Skin epidermis (tissue), 12 donors: ENCODE results near the gene ODAD4.
A peak's percentile ranks its signal among the peaks of the same experiment; 100 is the strongest.

Experiments used
- H3K27ac ChIP-seq, 21 experiments: fragments of 200-600 bp; sonication (generic) in 11 of 21; one replicate each; pipeline ENCODE4 v1.5.0; 2020; ENCODE audit warnings: mild to moderate bottlenecking in 3 of 21, inconsistent platforms in 2 of 21, moderate library complexity in 2 of 21
- H3K4me3 ChIP-seq, 7 experiments: fragments of 200-600 bp; sonication (generic) in 2 of 7; one replicate each; pipeline ENCODE4 v1.5.0; 2020; ENCODE audit warnings: inconsistent platforms in 2 of 7, mild to moderate bottlenecking in 2 of 7, moderate library complexity in 1 of 7

The ODAD4 gene

GRCh38 chr17:41966463-41967140 is 36.2 kb downstream of the ODAD4 start, which contains the start of gene CNP:
TSS of gene CNP (plus strand) at chr17:41966795. CDS start at chr17:41966885, 90 bp downstream.
- H3K4me3 ChIP-seq: peak within 1 kb of the TSS; percentile 65 to 92 (median 89)
- peak within 1 kb of the TSS; percentile 70 to 97 (median 93) for H3K27ac ChIP-seq

GRCh38 chr17:41967141-41967920 is 36.9 kb downstream of the ODAD4 start:
- Histone ChIP-seq H3K27ac (peak overlapping the region; percentile 70 to 97 (median 93)), H3K4me3 (peak overlapping the region; percentile 65 to 92 (median 89))

- peak overlapping the region in 5 of 7 experiments; percentile 65 to 92 (median 81) for H3K4me3 ChIP-seq
- peak overlapping the region in 18 of 21 experiments; percentile 79 to 97 (median 94) for H3K27ac ChIP-seq
Measured at GRCh38 chr17:41967921-41968578, 37.6 kb downstream of the ODAD4 start.

GRCh38 chr17:41968676-41969075 is 38.3 kb downstream of the ODAD4 start:
- peak overlapping the region in 3 of 21 experiments; percentile 17 to 95 (median 23) for H3K27ac ChIP-seq

GRCh38 chr17:41970901-41971331 is 40.5 kb downstream of the ODAD4 start:
- Histone ChIP-seq H3K4me3 (no peak overlapping the region), H3K27ac (peak overlapping the region in 1 of 21 experiments; percentile 5)

More at GRCh38 chr17:41968676-41969075, 38.3 kb downstream of the ODAD4 start:
- peak overlapping the region in 1 of 7 experiments; percentile 81 for H3K4me3 ChIP-seq

- peak overlapping the region in 2 of 21 experiments; percentile 55 to 61 for H3K27ac ChIP-seq
Measured at GRCh38 chr17:41971721-41972523, 41.5 kb downstream of the ODAD4 start.

GRCh38 chr17:41972571-41973407 is 42.4 kb downstream of the ODAD4 start:
- no peak overlapping the region for H3K4me3 ChIP-seq

More at GRCh38 chr17:41971721-41972523, 41.5 kb downstream of the ODAD4 start:
- no peak overlapping the region for H3K4me3 ChIP-seq

GRCh38 chr17:41973408-41973811 is 43.0 kb downstream of the ODAD4 start:
- no peak overlapping the region for H3K4me3 ChIP-seq
- H3K27ac ChIP-seq: peak overlapping the region in 7 of 21 experiments; percentile 10 to 61 (median 32)

More at GRCh38 chr17:41972571-41973407, 42.4 kb downstream of the ODAD4 start:
- H3K27ac ChIP-seq: peak overlapping the region in 9 of 21 experiments; percentile 10 to 61 (median 31)

- Histone ChIP-seq H3K27ac (peak overlapping the region in 3 of 21 experiments; percentile 8 to 67 (median 49)), H3K4me3 (no peak overlapping the region)
Measured at GRCh38 chr17:41974031-41974430, 43.6 kb downstream of the ODAD4 start.

- Histone ChIP-seq H3K27ac (peak overlapping the region in 7 of 21 experiments; percentile 14 to 76 (median 56)), H3K4me3 (no peak overlapping the region)
Measured at GRCh38 chr17:41974658-41975057, 44.2 kb downstream of the ODAD4 start.

- H3K4me3 ChIP-seq: no peak overlapping the region
- peak overlapping the region in 17 of 21 experiments; percentile 22 to 77 (median 56) for H3K27ac ChIP-seq
Measured at GRCh38 chr17:41975099-41976083, 45.0 kb downstream of the ODAD4 start.

- H3K27ac ChIP-seq: peak overlapping the region in 18 of 21 experiments; percentile 22 to 77 (median 55)
Measured at GRCh38 chr17:41976142-41976768, 45.8 kb downstream of the ODAD4 start.

GRCh38 chr17:41977991-41978390 is 47.6 kb downstream of the ODAD4 start:
- no peak overlapping the region for H3K4me3 ChIP-seq
- peak overlapping the region in 16 of 21 experiments; percentile 2 to 77 (median 48) for H3K27ac ChIP-seq

More at GRCh38 chr17:41976142-41976768, 45.8 kb downstream of the ODAD4 start:
- H3K4me3 ChIP-seq: peak overlapping the region in 1 of 7 experiments; percentile 20

GRCh38 chr17:41982026-41982760 is 51.8 kb downstream of the ODAD4 start:
- Histone ChIP-seq H3K27ac (peak overlapping the region in 5 of 21 experiments; percentile 1 to 57 (median 24)), H3K4me3 (no peak overlapping the region)

GRCh38 chr17:41984454-41984853 is 54.0 kb downstream of the ODAD4 start:
- Histone ChIP-seq H3K4me3 (no peak overlapping the region), H3K27ac (no peak overlapping the region)

GRCh38 chr17:41985919-41986318 is 55.5 kb downstream of the ODAD4 start:
- Histone ChIP-seq H3K4me3 (no peak overlapping the region), H3K27ac (no peak overlapping the region)
